ENCODE data around the gene CNTNAP2.

The CNTNAP2 gene

GRCh38 chr7:147251751-147252325, 1135.2 kb downstream of the CNTNAP2 start:
- Histone ChIP-seq H3K27me3 (replicated peaks; ENCODE audit: control insufficient read depth, insufficient read depth, low read length, poor library complexity, severe bottlenecking) (no peaks in the 10 kb centered on the region), H3K9me3 (ENCODE audit: control insufficient read depth, low read length) (no peaks in the 10 kb centered on the region), H3K4me1 (ENCODE audit: control insufficient read depth, insufficient read depth, low read length, poor library complexity, severe bottlenecking) (no peaks in the 10 kb centered on the region), H3K27ac (ENCODE audit: insufficient read depth, low read length, poor library complexity, severe bottlenecking) (no peak overlapping the region), H3K4me3 (ENCODE audit: insufficient read depth, low read depth, low read length, poor library complexity, severe bottlenecking) (no peak overlapping the region), H3K36me3 (ENCODE audit: control insufficient read depth, insufficient read depth, low read length) (no peaks in the 10 kb centered on the region)
- DNase-seq = no peak

GRCh38 chr7:147261693-147262092, 1145.1 kb downstream of the CNTNAP2 start:
- H3K27me3 ChIP-seq (replicated peaks; ENCODE audit: control insufficient read depth, insufficient read depth, low read length, poor library complexity, severe bottlenecking) = no peaks in the 10 kb centered on the region
- H3K4me1 ChIP-seq (ENCODE audit: control insufficient read depth, insufficient read depth, low read length, poor library complexity, severe bottlenecking) = no peaks in the 10 kb centered on the region
- no peaks in the 10 kb centered on the region for H3K36me3 ChIP-seq (ENCODE audit: control insufficient read depth, insufficient read depth, low read length)
- DNase-seq = no peak
- H3K9me3 ChIP-seq (ENCODE audit: control insufficient read depth, low read length) = no peaks in the 10 kb centered on the region
- H3K27ac ChIP-seq (ENCODE audit: insufficient read depth, low read length, poor library complexity, severe bottlenecking) = no peak overlapping the region
- H3K4me3 ChIP-seq (ENCODE audit: insufficient read depth, low read depth, low read length, poor library complexity, severe bottlenecking) = no peak overlapping the region

- H3K4me3 ChIP-seq (ENCODE audit: insufficient read depth, low read depth, low read length, poor library complexity, severe bottlenecking) = no peak overlapping the region
- no peak for DNase-seq
- peaks cover 4% of the 10 kb centered on the region for H3K9me3 ChIP-seq (ENCODE audit: control insufficient read depth, low read length)
- H3K27me3 ChIP-seq (replicated peaks; ENCODE audit: control insufficient read depth, insufficient read depth, low read length, poor library complexity, severe bottlenecking) = no peaks in the 10 kb centered on the region
- H3K36me3 ChIP-seq (ENCODE audit: control insufficient read depth, insufficient read depth, low read length) = no peaks in the 10 kb centered on the region
- no peak overlapping the region for H3K27ac ChIP-seq (ENCODE audit: insufficient read depth, low read length, poor library complexity, severe bottlenecking)
- H3K4me1 ChIP-seq (ENCODE audit: control insufficient read depth, insufficient read depth, low read length, poor library complexity, severe bottlenecking) = no peaks in the 10 kb centered on the region
Measured at GRCh38 chr7:147265528-147265927, 1148.9 kb downstream of the CNTNAP2 start.

- H3K27me3 ChIP-seq (replicated peaks; ENCODE audit: control insufficient read depth, insufficient read depth, low read length, poor library complexity, severe bottlenecking) = no peaks in the 10 kb centered on the region
- no peaks in the 10 kb centered on the region for H3K9me3 ChIP-seq (ENCODE audit: control insufficient read depth, low read length)
- H3K27ac ChIP-seq (ENCODE audit: insufficient read depth, low read length, poor library complexity, severe bottlenecking) = no peak overlapping the region
- no peaks in the 10 kb centered on the region for H3K4me1 ChIP-seq (ENCODE audit: control insufficient read depth, insufficient read depth, low read length, poor library complexity, severe bottlenecking)
- DNase-seq = no peak
- H3K36me3 ChIP-seq (ENCODE audit: control insufficient read depth, insufficient read depth, low read length) = no peaks in the 10 kb centered on the region
- H3K4me3 ChIP-seq (ENCODE audit: insufficient read depth, low read depth, low read length, poor library complexity, severe bottlenecking) = no peak overlapping the region
Measured at GRCh38 chr7:147276106-147276505, 1159.5 kb downstream of the CNTNAP2 start.

GRCh38 chr7:147276783-147277370, 1160.3 kb downstream of the CNTNAP2 start:
- no peaks in the 10 kb centered on the region for H3K36me3 ChIP-seq (ENCODE audit: control insufficient read depth, insufficient read depth, low read length)
- H3K4me1 ChIP-seq (ENCODE audit: control insufficient read depth, insufficient read depth, low read length, poor library complexity, severe bottlenecking) = no peaks in the 10 kb centered on the region
- no peaks in the 10 kb centered on the region for H3K27me3 ChIP-seq (replicated peaks; ENCODE audit: control insufficient read depth, insufficient read depth, low read length, poor library complexity, severe bottlenecking)
- no peak overlapping the region for H3K27ac ChIP-seq (ENCODE audit: insufficient read depth, low read length, poor library complexity, severe bottlenecking)
- no peak for DNase-seq
- H3K4me3 ChIP-seq (ENCODE audit: insufficient read depth, low read depth, low read length, poor library complexity, severe bottlenecking) = no peak overlapping the region
- H3K9me3 ChIP-seq (ENCODE audit: control insufficient read depth, low read length) = no peaks in the 10 kb centered on the region

GRCh38 chr7:147279514-147279913, 1162.9 kb downstream of the CNTNAP2 start:
- Histone ChIP-seq H3K27ac (ENCODE audit: insufficient read depth, low read length, poor library complexity, severe bottlenecking) (no peak overlapping the region), H3K4me1 (ENCODE audit: control insufficient read depth, insufficient read depth, low read length, poor library complexity, severe bottlenecking) (no peaks in the 10 kb centered on the region), H3K27me3 (replicated peaks; ENCODE audit: control insufficient read depth, insufficient read depth, low read length, poor library complexity, severe bottlenecking) (no peaks in the 10 kb centered on the region), H3K36me3 (ENCODE audit: control insufficient read depth, insufficient read depth, low read length) (no peaks in the 10 kb centered on the region), H3K9me3 (ENCODE audit: control insufficient read depth, low read length) (no peaks in the 10 kb centered on the region), H3K4me3 (ENCODE audit: insufficient read depth, low read depth, low read length, poor library complexity, severe bottlenecking) (no peak overlapping the region)
- no peak for DNase-seq

GRCh38 chr7:147279964-147280374, 1163.4 kb downstream of the CNTNAP2 start:
- Histone ChIP-seq H3K4me3 (ENCODE audit: insufficient read depth, low read depth, low read length, poor library complexity, severe bottlenecking) (no peak overlapping the region), H3K27me3 (replicated peaks; ENCODE audit: control insufficient read depth, insufficient read depth, low read length, poor library complexity, severe bottlenecking) (no peaks in the 10 kb centered on the region), H3K36me3 (ENCODE audit: control insufficient read depth, insufficient read depth, low read length) (no peaks in the 10 kb centered on the region), H3K4me1 (ENCODE audit: control insufficient read depth, insufficient read depth, low read length, poor library complexity, severe bottlenecking) (no peaks in the 10 kb centered on the region), H3K27ac (ENCODE audit: insufficient read depth, low read length, poor library complexity, severe bottlenecking) (no peak overlapping the region), H3K9me3 (ENCODE audit: control insufficient read depth, low read length) (no peaks in the 10 kb centered on the region)
- DNase-seq = no peak

GRCh38 chr7:147282204-147282603, 1165.6 kb downstream of the CNTNAP2 start:
- no peak for DNase-seq
- H3K36me3 ChIP-seq (ENCODE audit: control insufficient read depth, insufficient read depth, low read length) = no peaks in the 10 kb centered on the region
- no peaks in the 10 kb centered on the region for H3K9me3 ChIP-seq (ENCODE audit: control insufficient read depth, low read length)
- H3K4me1 ChIP-seq (ENCODE audit: control insufficient read depth, insufficient read depth, low read length, poor library complexity, severe bottlenecking) = no peaks in the 10 kb centered on the region
- no peak overlapping the region for H3K27ac ChIP-seq (ENCODE audit: insufficient read depth, low read length, poor library complexity, severe bottlenecking)
- H3K4me3 ChIP-seq (ENCODE audit: insufficient read depth, low read depth, low read length, poor library complexity, severe bottlenecking) = no peak overlapping the region
- H3K27me3 ChIP-seq (replicated peaks; ENCODE audit: control insufficient read depth, insufficient read depth, low read length, poor library complexity, severe bottlenecking) = no peaks in the 10 kb centered on the region

- Histone ChIP-seq H3K36me3 (ENCODE audit: control insufficient read depth, insufficient read depth, low read length) (no peaks in the 10 kb centered on the region), H3K9me3 (ENCODE audit: control insufficient read depth, low read length) (no peaks in the 10 kb centered on the region), H3K27ac (ENCODE audit: insufficient read depth, low read length, poor library complexity, severe bottlenecking) (no peak overlapping the region), H3K4me3 (ENCODE audit: insufficient read depth, low read depth, low read length, poor library complexity, severe bottlenecking) (no peak overlapping the region), H3K4me1 (ENCODE audit: control insufficient read depth, insufficient read depth, low read length, poor library complexity, severe bottlenecking) (no peaks in the 10 kb centered on the region), H3K27me3 (replicated peaks; ENCODE audit: control insufficient read depth, insufficient read depth, low read length, poor library complexity, severe bottlenecking) (no peaks in the 10 kb centered on the region)
- DNase-seq = no peak
Measured at GRCh38 chr7:147296201-147296600, 1179.6 kb downstream of the CNTNAP2 start.

- Histone ChIP-seq H3K27me3 (replicated peaks; ENCODE audit: control insufficient read depth, insufficient read depth, low read length, poor library complexity, severe bottlenecking) (no peaks in the 10 kb centered on the region), H3K4me3 (ENCODE audit: insufficient read depth, low read depth, low read length, poor library complexity, severe bottlenecking) (no peak overlapping the region), H3K27ac (ENCODE audit: insufficient read depth, low read length, poor library complexity, severe bottlenecking) (no peak overlapping the region), H3K36me3 (ENCODE audit: control insufficient read depth, insufficient read depth, low read length) (no peaks in the 10 kb centered on the region), H3K4me1 (ENCODE audit: control insufficient read depth, insufficient read depth, low read length, poor library complexity, severe bottlenecking) (no peaks in the 10 kb centered on the region), H3K9me3 (ENCODE audit: control insufficient read depth, low read length) (no peaks in the 10 kb centered on the region)
- DNase-seq = no peak
Measured at GRCh38 chr7:147296986-147297385, 1180.4 kb downstream of the CNTNAP2 start.
